ENCODE measurements around the gene FHIP2A. TPM values are rescaled to one million over a fixed set of nuclear protein-coding genes. Genes with fewer than 3 reads are reported as not detected.

Gene FHIP2A
- total and polyA plus RNA-seq, 7 experiments from 2014 or later = 6.1 to 28.7 (median 18.2) TPM

- peaks cover 0 to 30% (median 3%) of the 10 kb centered on the region in 5 donors for H3K36me3 Mint-ChIP-seq
- intact Hi-C loops (cut with micrococcal nuclease) = no loop called here
- no peaks in the 10 kb centered on the region for H3K9me3 ChIP-seq (ENCODE audit: control insufficient read depth in 2 of 3, low read length in 3 of 3)
- H3K4me1 Mint-ChIP-seq = peaks cover 0 to 6% (median 0%) of the 10 kb centered on the region in 7 donors
- H3K9me3 Mint-ChIP-seq = peaks cover 0 to 9% (median 0%) of the 10 kb centered on the region in 11 donors
- ChIA-PET CTCF (no interaction called here), POLR2A (no interaction called here)
- H3K4me3 Mint-ChIP-seq = no peak overlapping the region
- no peaks in the 10 kb centered on the region for H3K36me3 ChIP-seq (ENCODE audit: control insufficient read depth in 2 of 3, insufficient read depth in 3 of 3, low read length in 3 of 3)
- H3K4me1 ChIP-seq (ENCODE audit: control insufficient read depth in 2 of 2, insufficient read depth in 2 of 2, low read length in 2 of 2) = no peaks in the 10 kb centered on the region
- peaks cover 0 to 2% (median 0%) of the 10 kb centered on the region in 5 donors for H3K27me3 Mint-ChIP-seq
- no peaks in the 10 kb centered on the region for H3K27me3 ChIP-seq (ENCODE audit: control insufficient read depth in 2 of 2, insufficient read depth in 2 of 2, low read length in 2 of 2)
- H3K27ac Mint-ChIP-seq = peak overlapping the region in 2 of 9 donors; percentile 42 to 51
- ATAC-seq (no peak), DNase-seq (no peak)
- no peak overlapping the region for H3K4me3 ChIP-seq (ENCODE audit: low read length)
- no peak overlapping the region for H3K27ac ChIP-seq (ENCODE audit: low read depth, low read length)
Measured at GRCh38 chr10:114791768-114792167, 29.8 kb upstream of the FHIP2A start.

- no peaks in the 10 kb centered on the region for H3K27me3 ChIP-seq (ENCODE audit: control insufficient read depth in 2 of 2, insufficient read depth in 2 of 2, low read length in 2 of 2)
- ChIA-PET CTCF (no interaction called here), POLR2A (interaction anchor here (1.3 kb wide), 1 partner anchor 17 kb away, joined by 5 read pairs; no protein-coding TSS in a partner anchor)
- H3K9me3 ChIP-seq (ENCODE audit: control insufficient read depth in 2 of 3, low read length in 3 of 3) = no peaks in the 10 kb centered on the region
- intact Hi-C loops (cut with micrococcal nuclease) = no loop called here
- ATAC-seq = no peak
- Mint-ChIP-seq H3K36me3 (peaks cover 0 to 47% (median 3%) of the 10 kb centered on the region in 5 donors), H3K27me3 (peaks cover 0 to 6% (median 0%) of the 10 kb centered on the region in 5 donors), H3K27ac (no peak overlapping the region), H3K9me3 (peaks cover 0 to 22% (median 0%) of the 10 kb centered on the region in 11 donors), H3K4me3 (no peak overlapping the region), H3K4me1 (peaks cover 0 to 21% (median 0%) of the 10 kb centered on the region in 7 donors)
- H3K4me3 ChIP-seq (ENCODE audit: low read length) = no peak overlapping the region
- no peak overlapping the region for H3K27ac ChIP-seq (ENCODE audit: low read depth, low read length)
- H3K4me1 ChIP-seq (ENCODE audit: control insufficient read depth in 2 of 2, insufficient read depth in 2 of 2, low read length in 2 of 2) = no peaks in the 10 kb centered on the region
- no peak for DNase-seq
- H3K36me3 ChIP-seq (ENCODE audit: control insufficient read depth in 2 of 3, insufficient read depth in 3 of 3, low read length in 3 of 3) = no peaks in the 10 kb centered on the region
Measured at GRCh38 chr10:114795039-114795438, 26.5 kb upstream of the FHIP2A start.

GRCh38 chr10:114800361-114800760 is 21.2 kb upstream of the FHIP2A start:
- peak overlapping the region in 1 of 9 donors; percentile 96 for H3K27ac Mint-ChIP-seq
- H3K9me3 ChIP-seq (ENCODE audit: control insufficient read depth in 2 of 3, low read length in 3 of 3) = no peaks in the 10 kb centered on the region
- POLR2A ChIA-PET = no interaction called here
- H3K36me3 ChIP-seq (ENCODE audit: control insufficient read depth in 2 of 3, insufficient read depth in 3 of 3, low read length in 3 of 3) = no peaks in the 10 kb centered on the region
- H3K4me3 ChIP-seq (ENCODE audit: low read length) = no peak overlapping the region
- H3K4me1 ChIP-seq (ENCODE audit: control insufficient read depth in 2 of 2, insufficient read depth in 2 of 2, low read length in 2 of 2) = peaks cover 9 to 10% of the 10 kb centered on the region in 2 donors
- peak overlapping the region in 1 of 10 donors; percentile 76 for H3K4me3 Mint-ChIP-seq
- H3K9me3 Mint-ChIP-seq = peaks cover 0 to 23% (median 0%) of the 10 kb centered on the region in 11 donors
- no peak for ATAC-seq
- H3K4me1 Mint-ChIP-seq = peaks cover 10 to 48% (median 16%) of the 10 kb centered on the region in 7 donors
- H3K36me3 Mint-ChIP-seq = peaks cover 0 to 35% (median 0%) of the 10 kb centered on the region in 5 donors
- no peaks in the 10 kb centered on the region for H3K27me3 ChIP-seq (ENCODE audit: control insufficient read depth in 2 of 2, insufficient read depth in 2 of 2, low read length in 2 of 2)
- no peak overlapping the region for H3K27ac ChIP-seq (ENCODE audit: low read depth, low read length)
- CTCF ChIA-PET = no interaction called here
- peaks cover 0 to 6% (median 0%) of the 10 kb centered on the region in 5 donors for H3K27me3 Mint-ChIP-seq
- DNase-seq = no peak
- intact Hi-C loops (cut with micrococcal nuclease) = no loop called here

- intact Hi-C loops (cut with micrococcal nuclease) = loop anchor here in 1 of 2 donors (1.0 kb wide), 3 partner anchors 10 to 260 kb away; partner anchors contain the start of gene FHIP2A
- no peaks in the 10 kb centered on the region for H3K27me3 ChIP-seq (ENCODE audit: control insufficient read depth in 2 of 2, insufficient read depth in 2 of 2, low read length in 2 of 2)
- ATAC-seq = peak; percentile 78
- peaks cover 0 to 23% (median 0%) of the 10 kb centered on the region in 11 donors for H3K9me3 Mint-ChIP-seq
- peak overlapping the region in 2 of 9 donors; percentile 61 to 96 for H3K27ac Mint-ChIP-seq
- POLR2A ChIA-PET = no interaction called here
- no peaks in the 10 kb centered on the region for H3K36me3 ChIP-seq (ENCODE audit: control insufficient read depth in 2 of 3, insufficient read depth in 3 of 3, low read length in 3 of 3)
- peaks cover 0 to 32% (median 0%) of the 10 kb centered on the region in 5 donors for H3K36me3 Mint-ChIP-seq
- DNase-seq = peak in 5 of 9 donors; percentile 2 to 29 (median 7)
- peak overlapping the region in 5 of 10 donors; percentile 8 to 76 (median 19) for H3K4me3 Mint-ChIP-seq
- CTCF ChIA-PET = no interaction called here
- H3K4me1 ChIP-seq (ENCODE audit: control insufficient read depth in 2 of 2, insufficient read depth in 2 of 2, low read length in 2 of 2) = peaks cover 9 to 10% of the 10 kb centered on the region in 2 donors
- H3K27me3 Mint-ChIP-seq = peaks cover 0 to 6% (median 0%) of the 10 kb centered on the region in 5 donors
- H3K4me3 ChIP-seq (ENCODE audit: low read length) = no peak overlapping the region
- H3K4me1 Mint-ChIP-seq = peaks cover 10 to 48% (median 16%) of the 10 kb centered on the region in 7 donors
- no peak overlapping the region for H3K27ac ChIP-seq (ENCODE audit: low read depth, low read length)
- no peaks in the 10 kb centered on the region for H3K9me3 ChIP-seq (ENCODE audit: control insufficient read depth in 2 of 3, low read length in 3 of 3)
Measured at GRCh38 chr10:114801411-114801813, 20.2 kb upstream of the FHIP2A start.

- ATAC-seq = no peak
- Mint-ChIP-seq H3K27me3 (peaks cover 0 to 6% (median 0%) of the 10 kb centered on the region in 5 donors), H3K36me3 (peaks cover 0 to 29% (median 4%) of the 10 kb centered on the region in 5 donors), H3K27ac (peak overlapping the region in 1 of 9 donors; percentile 83), H3K9me3 (peaks cover 0 to 17% (median 0%) of the 10 kb centered on the region in 11 donors), H3K4me1 (peaks cover 10 to 43% (median 16%) of the 10 kb centered on the region in 7 donors), H3K4me3 (peak overlapping the region in 1 of 10 donors; percentile 52)
- ChIA-PET CTCF (no interaction called here), POLR2A (no interaction called here)
- H3K4me1 ChIP-seq (ENCODE audit: control insufficient read depth in 2 of 2, insufficient read depth in 2 of 2, low read length in 2 of 2) = peaks cover 9 to 10% of the 10 kb centered on the region in 2 donors
- H3K36me3 ChIP-seq (ENCODE audit: control insufficient read depth in 2 of 3, insufficient read depth in 3 of 3, low read length in 3 of 3) = no peaks in the 10 kb centered on the region
- intact Hi-C loops (cut with micrococcal nuclease) = no loop called here
- no peaks in the 10 kb centered on the region for H3K27me3 ChIP-seq (ENCODE audit: control insufficient read depth in 2 of 2, insufficient read depth in 2 of 2, low read length in 2 of 2)
- DNase-seq = no peak
- no peak overlapping the region for H3K4me3 ChIP-seq (ENCODE audit: low read length)
- no peak overlapping the region for H3K27ac ChIP-seq (ENCODE audit: low read depth, low read length)
- no peaks in the 10 kb centered on the region for H3K9me3 ChIP-seq (ENCODE audit: control insufficient read depth in 2 of 3, low read length in 3 of 3)
Measured at GRCh38 chr10:114802177-114802576, 19.4 kb upstream of the FHIP2A start.

- no peak overlapping the region for H3K4me3 Mint-ChIP-seq
- intact Hi-C loops (cut with micrococcal nuclease) = no loop called here
- H3K27me3 Mint-ChIP-seq = no peaks in the 10 kb centered on the region
- DNase-seq = no peak
- Histone ChIP-seq H3K27ac (ENCODE audit: low read depth, low read length) (no peak overlapping the region), H3K4me1 (ENCODE audit: control insufficient read depth in 2 of 2, insufficient read depth in 2 of 2, low read length in 2 of 2) (peaks cover 0 to 26% of the 10 kb centered on the region in 2 donors), H3K27me3 (ENCODE audit: control insufficient read depth in 2 of 2, insufficient read depth in 2 of 2, low read length in 2 of 2) (no peaks in the 10 kb centered on the region), H3K36me3 (ENCODE audit: control insufficient read depth in 2 of 3, insufficient read depth in 3 of 3, low read length in 3 of 3) (no peaks in the 10 kb centered on the region), H3K9me3 (ENCODE audit: control insufficient read depth in 2 of 3, low read length in 3 of 3) (no peaks in the 10 kb centered on the region), H3K4me3 (ENCODE audit: low read length) (no peak overlapping the region)
- peaks cover 0 to 40% (median 9%) of the 10 kb centered on the region in 7 donors for H3K4me1 Mint-ChIP-seq
- H3K36me3 Mint-ChIP-seq = peaks cover 0 to 18% (median 4%) of the 10 kb centered on the region in 5 donors
- peaks cover 0 to 11% (median 0%) of the 10 kb centered on the region in 11 donors for H3K9me3 Mint-ChIP-seq
- ChIA-PET CTCF (no interaction called here), POLR2A (no interaction called here)
- no peak overlapping the region for H3K27ac Mint-ChIP-seq
- no peak for ATAC-seq
Measured at GRCh38 chr10:114806562-114807391, 14.8 kb upstream of the FHIP2A start.

All from naive thymus-derived CD4-positive, alpha-beta T cell (primary cell).